Erythroblast (primary cell): ENCODE data around the gene CYP2U1.
"Not testable (repeated sequence)": the region's sequence is repeated elsewhere in the genome, so short reads cannot be mapped to it uniquely, and the experiment has no call there.

Experiments used
- DNase-seq, 2 experiments: peaks; one replicate each; lab custom pipeline; 2025; lab: John Stamatoyannopoulos, UW
- GATA1 ChIP-seq: IDR thresholded peaks from 2 replicates; pipeline ENCODE4 v1.6.1; 2011; ENCODE audit warnings: low read depth, mild to moderate bottlenecking, control low read depth, low read length, moderate library complexity
- POLR2A ChIP-seq: IDR thresholded peaks from 2 replicates; pipeline ENCODE4 v1.6.1; 2011; ENCODE audit warnings: mild to moderate bottlenecking, low read length

The CYP2U1 gene

DNA sequence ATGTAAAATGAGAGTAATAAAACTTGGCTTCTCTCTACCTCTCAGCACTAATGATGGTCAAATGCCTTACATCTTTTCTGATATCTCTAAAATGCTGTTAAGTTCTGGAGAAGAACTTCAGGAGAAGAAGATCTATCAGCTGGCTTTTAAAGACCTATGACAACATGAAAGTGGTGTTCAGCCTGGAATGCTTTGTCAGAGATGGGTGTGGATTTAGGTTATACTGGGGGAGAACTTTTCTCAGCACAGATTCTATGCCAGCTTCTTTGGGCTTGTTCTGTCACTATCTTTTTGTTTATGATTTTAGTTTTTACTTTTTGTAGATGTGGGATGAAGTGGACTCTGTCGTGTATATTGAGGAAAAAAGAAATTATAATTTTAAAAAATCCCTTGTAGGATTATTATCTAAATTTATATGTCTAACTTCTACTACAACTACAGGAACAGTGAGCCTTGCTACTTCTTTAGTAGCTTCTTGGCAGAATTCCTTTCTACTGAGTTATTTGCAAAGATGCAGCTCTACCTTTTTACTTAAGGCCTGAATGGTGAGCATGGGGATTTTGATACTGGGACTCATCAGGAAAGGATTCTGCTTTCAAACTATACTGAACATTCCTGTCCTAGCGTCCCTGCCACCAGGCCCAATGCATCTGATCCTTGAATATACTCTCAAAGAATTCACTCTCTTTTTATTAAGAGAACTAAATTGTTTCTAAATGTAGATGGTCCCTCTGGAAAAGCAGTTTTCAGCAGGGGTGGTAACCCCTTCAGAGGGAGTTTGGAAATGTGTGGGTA lies 19.6 kb downstream of the CYP2U1 start:
- DNase-seq, result no peak
- no peak for TF ChIP-seq GATA1
- no peak for TF ChIP-seq POLR2A

DNA sequence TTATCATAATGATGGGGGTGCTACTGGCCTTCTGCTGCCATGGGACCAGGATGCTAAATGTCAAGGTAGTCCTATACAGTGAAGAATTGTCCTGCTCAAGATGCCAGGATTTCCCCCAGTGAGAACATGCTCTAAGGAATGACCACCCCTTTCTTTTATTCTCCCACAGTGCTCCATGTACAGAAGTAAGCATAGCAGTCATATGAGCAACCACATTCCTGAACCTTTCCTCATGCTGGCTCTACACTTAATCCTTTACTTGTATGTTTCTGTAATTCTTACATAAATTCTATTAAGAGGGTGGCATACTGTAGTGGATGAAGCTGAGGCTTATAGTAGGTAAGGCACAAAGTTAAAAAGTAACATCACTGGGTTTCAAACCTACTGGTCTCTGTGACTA lies 20.2 kb downstream of the CYP2U1 start:
- DNase-seq, result no peak
- TF ChIP-seq POLR2A (no peak), GATA1 (no peak)

DNA sequence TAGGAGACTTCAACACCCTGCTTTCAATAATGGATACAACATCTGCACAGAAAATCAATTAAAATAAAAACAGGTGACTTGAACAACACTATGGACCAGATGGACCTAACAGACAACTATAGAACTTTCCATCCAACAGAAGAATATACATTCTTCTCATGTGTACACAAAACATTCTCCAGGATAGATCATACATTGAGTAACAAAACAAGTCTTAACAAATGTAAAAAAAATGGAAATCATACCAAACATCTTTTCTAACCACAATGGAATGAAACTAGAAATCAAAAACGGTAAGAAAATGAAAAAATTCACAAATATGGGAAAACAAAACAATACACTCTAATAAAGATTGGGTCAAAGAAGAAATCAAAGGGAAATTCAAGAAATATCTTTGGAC lies 24.7 kb downstream of the CYP2U1 start:
- DNase-seq, result no peak
- TF ChIP-seq POLR2A, result no peak
- TF ChIP-seq GATA1, result no peak

DNA sequence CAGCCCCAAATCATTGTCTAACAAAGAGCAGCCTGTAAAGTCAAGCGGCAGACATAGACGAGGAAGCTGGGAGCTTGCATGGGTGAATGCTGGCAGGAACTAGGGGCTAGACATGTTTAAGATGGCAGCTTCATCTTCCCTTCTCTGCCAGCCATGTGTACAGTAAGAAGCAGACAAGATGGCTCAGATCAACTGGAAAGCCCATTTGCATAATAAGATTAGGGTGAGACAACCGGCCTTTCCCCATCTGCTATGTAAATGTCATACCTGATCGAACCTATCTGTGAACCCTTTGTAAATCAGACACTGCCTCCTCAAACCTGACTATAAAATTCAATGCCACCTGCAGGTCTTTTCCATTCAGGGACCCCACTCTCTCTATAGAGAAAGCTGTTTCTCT lies 35.6 kb downstream of the CYP2U1 start:
- DNase-seq, result no peak

DNA sequence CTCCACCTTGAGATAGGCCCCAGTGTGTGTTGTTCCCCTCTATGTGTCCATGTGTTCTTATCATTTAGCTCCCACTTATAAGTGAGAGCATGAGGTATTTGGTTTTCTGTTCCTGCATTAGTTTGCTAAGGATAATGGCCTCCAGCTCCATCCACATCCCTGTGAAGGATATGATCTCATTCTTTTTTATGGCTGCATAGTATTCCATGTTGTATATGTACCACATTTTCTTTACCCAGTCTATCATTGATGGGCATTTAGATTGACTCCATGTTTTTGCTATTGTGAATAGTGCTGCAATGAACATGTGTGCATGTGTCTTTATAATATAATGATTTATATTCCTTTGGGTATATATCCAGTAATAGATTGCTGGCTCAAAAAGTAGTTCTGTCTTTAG lies 36.2 kb downstream of the CYP2U1 start:
- not testable (repeated sequence) for DNase-seq

More for the DNA sequence above, 35.6 kb downstream of the CYP2U1 start:
- TF ChIP-seq POLR2A (no peak), GATA1 (no peak)

DNA sequence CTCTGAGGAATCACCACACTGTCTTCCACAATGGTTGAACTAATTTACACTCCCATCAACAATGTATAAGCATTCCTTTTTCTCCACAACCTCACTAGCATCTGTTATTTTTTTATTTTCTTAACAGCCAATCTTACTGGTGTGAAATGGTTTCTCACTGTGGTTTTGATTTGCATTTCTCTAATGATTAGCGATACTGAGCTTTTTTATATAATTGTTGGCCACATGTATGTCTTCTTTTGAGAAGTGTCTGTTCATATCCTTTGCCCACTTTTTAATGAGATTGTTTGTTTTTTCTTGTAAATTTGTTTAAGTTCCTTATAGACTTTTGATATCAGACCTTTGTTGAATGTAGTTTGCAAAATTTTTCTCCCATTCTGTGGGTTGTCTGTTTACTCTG lies 36.6 kb downstream of the CYP2U1 start:
- DNase-seq, result not testable (repeated sequence)

DNA sequence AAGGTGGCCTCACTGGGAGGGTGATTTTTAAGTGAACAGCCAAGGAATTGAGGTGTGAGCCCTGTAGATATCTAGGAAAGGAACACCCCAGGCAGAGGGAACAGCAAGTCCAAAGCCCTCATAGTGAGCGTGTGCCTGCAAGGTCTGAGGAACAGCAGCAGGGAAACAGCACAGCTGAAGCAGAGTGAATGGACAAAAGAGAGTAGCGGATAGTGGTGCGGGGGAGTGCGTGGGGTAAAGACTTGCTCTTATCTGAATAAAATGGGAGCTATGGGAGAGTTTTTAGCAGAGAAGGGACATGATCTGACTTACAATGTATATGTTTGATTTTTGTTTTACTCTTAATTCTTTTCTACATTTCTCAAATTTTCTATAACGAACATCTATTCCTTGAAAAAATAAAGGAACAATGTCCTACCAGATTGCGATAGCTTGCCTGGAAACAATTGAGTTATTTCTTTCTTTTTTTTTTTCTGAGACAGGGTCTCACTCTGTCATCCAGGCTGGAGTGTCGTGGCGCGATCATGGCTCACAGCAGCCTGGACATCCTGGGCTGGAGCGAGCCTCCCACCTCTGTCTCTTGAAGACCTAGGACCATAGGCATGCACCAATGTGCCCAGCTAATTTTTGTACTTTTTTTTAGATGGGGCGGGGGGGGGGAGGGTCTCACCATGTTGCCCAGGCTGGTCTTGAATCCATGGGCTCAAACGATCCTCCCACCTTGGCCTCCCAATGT lies 38.9 kb downstream of the CYP2U1 start:
- TF ChIP-seq POLR2A (no peak), GATA1 (no peak)
- DNase-seq, result no peak

DNA sequence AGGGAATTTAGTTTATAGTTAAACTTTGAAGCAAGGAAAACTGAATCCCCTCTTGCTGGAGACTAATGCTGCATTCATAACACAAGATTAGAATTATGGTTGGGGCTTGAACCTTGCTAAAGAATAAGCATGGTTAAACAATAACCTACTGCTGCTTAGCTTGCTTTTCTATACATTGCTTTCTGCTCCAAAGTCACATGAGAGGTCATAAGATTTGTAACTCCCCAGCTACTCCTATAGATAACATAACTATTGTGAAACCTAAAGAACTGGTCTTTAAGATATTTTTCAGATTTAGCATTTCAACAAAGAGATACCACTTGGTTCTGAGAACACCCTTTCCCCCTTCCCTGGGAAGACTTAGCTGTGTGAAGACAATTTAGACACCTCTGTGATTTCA lies 41.3 kb downstream of the CYP2U1 start:
- DNase-seq, result peak in 1 of 2 experiments; percentile 17
- TF ChIP-seq POLR2A, result no peak
- TF ChIP-seq GATA1, result no peak

DNA sequence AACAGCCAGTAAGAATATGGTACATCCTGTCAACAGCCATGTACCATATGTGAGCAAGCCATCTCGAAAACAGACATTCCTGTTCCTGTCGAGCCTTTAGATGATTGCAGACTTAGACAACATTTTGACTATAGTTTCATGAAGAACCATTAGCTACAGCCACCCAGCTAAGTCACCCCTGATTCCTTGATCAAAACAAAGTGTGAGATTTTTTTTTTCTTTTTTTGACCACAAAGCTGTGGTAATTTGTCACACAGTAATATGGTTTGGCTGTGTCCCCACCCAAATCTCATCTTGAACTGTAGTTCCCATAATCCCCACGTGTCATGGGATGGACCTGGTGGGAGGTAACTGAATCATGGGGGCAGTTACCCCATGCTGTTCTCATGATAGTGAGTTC lies 43.2 kb downstream of the CYP2U1 start:
- DNase-seq, result no peak
- TF ChIP-seq GATA1, result no peak
- TF ChIP-seq POLR2A, result no peak

DNA sequence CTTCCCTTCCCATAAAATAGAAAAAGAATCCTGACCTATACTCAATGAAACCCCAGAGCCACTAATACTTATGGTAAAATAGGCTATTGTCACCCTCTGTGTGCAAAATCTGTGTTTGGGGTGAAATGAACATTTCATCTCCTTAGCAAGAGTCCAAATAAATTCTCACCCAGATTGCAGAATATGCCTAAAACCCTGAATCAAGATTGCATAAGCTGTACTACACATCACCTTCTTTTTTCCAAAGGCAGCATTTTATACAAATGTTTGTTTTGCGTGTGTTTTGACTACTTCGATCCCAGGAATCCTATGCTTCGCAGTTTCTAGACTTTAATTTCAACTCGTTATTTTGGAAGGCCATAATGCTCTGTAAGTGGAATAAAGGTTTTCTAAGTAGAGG lies 46.1 kb downstream of the CYP2U1 start:
- TF ChIP-seq GATA1 (no peak), POLR2A (no peak)
- no peak for DNase-seq

DNA sequence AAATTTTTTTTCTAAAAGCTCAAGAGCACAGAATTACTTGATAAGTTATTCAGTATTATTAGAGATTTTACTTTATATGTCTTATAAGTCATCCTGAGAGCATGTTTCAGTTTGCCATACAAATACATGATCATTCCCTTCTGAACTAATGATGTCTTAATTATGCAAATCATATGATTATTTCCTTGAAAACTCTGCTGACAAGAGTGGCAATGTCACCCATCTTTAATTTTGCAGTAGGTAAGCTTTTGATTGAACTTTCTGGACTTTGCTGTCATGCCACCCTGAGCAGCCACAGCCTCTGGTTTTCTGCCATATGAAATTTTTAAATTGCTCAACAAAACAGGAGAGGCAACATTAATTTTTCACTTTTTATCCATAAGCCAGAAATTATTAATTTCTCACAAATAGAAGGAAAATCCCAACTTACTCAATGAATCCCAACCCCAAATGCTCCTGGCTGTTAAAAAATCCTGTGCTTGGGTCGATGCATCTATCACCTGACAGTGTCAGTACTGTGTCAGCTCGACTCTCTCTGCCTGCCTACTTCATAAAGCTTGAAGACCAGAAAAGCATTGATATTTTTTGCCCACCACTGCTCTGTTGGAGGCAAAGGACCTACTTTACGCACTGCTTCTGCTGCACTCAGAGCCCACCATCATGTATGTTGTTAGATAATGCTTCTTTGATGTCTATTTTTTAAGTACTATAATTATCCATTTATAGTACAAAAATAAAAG lies 46.8 kb downstream of the CYP2U1 start:
- TF ChIP-seq GATA1 (no peak), POLR2A (no peak)
- no peak for DNase-seq

DNA sequence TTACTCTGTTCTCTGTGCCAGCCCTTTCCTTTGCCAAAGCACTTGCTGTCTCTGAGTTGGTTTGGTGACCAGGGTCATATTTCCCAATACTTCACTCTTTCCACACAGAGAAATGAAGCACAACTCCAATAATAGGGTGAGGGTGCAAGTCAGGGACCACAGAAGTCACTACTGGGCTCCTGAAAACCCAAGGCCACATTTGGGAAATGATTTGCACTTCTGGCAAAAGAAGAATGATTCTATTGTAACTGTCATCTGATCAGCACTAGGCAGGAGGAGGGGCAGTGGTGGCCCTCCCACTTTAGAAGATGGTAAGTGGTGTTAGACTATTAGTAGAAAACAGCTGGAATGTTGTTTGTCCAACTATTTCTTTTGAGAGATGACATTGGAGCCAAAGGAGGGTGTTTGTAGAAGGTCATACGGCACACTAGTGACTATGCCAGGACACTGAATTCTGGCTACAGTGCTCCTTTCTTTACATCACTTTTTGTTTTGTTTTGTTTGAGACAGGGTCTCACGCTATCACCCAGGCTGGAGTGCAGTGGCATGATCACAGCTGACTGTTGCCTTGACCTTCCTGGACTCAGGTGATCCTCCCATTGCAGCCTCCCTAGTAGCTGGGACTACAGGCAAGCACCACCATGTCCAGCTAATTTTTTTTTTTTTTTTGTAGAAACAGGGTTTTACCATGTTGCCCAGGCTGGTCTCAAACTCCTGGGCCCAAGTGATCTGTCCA lies 47.5 kb downstream of the CYP2U1 start:
- no peak for DNase-seq
- TF ChIP-seq GATA1 (no peak), POLR2A (no peak)

DNA sequence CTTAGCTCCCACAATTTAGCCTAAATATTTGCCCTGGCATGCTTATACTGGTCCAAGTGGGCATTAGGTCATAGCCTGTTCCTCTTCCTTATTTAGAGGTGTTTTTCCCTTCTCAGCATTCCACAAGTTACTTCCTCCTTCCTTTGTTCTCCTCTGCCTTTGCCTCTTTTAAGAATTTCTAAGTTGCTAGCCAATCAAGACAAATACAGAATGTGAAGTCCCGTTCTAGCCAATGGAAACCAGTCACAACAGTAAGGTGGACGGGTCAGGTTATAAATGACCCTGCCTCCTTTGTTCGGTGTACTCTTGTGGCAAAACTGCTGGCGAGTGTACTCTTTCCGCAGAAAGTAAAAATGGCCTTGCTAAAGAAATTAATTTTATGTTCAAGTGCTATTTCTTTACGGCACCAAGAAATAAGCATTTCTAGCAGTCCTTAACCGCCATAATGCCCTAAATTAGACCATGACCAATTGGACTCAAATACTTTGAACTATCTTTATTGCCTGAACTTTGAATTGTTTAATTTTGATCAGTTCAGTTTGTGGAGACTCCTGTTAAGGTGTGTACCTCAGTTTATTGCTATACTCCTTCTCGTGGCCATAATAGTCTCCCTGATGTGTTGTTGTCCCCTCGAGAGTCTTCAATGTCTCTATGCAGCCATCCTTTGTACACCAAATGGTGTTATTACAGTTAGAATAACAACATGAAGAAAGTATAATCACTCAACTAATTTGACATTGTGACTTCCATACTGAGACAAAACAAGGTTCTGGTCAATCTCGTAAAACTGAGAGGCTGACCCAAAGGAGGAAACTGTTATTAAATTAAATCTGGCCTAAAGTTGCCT lies 56.8 kb downstream of the CYP2U1 start:
- no peak for DNase-seq
- TF ChIP-seq GATA1, result no peak
- no peak for TF ChIP-seq POLR2A

DNA sequence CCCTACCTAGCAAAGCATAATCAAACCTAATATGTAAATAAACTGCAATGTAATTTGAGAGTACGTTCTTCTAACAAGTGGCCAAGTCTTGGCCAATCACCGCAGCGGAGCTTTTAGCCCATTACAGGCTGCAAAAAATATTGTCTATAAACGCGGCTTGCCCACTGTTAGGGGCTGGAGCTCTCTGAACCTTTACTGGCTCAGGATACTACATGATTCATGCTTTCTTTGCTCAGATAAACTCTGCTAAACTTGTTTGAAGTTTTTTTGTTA lies 57.4 kb downstream of the CYP2U1 start:
- TF ChIP-seq GATA1 (no peak), POLR2A (no peak)
- no peak for DNase-seq
